ENCODE data around the gene SPON1. TPM values are rescaled to one million over a fixed set of nuclear protein-coding genes. Genes with fewer than 3 reads are reported as not detected.

The SPON1 gene
- total RNA-seq, 1 donor from 2014 or later = 0.76 TPM

DNA sequence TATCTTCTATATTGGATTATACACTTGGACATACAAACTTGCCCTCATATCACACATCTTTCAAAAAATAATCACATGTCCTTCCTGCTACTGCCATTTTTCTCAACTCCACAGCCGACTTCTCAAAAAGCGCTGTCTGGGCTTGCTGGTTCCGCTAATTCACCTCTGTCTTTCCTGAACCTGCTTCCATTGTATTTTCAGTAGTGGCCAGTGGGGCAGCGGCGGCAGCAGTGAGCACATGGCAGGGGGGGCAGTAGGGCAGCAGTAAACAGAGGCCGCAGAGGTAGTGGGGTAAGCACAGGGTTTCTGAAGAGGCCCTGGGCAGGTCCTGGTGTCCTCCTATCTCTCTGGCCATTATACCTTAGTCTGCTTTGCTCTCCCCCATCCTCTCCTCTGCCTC is 270.1 kb downstream of the SPON1 start:
- intact Hi-C loops (cut with micrococcal nuclease) = no loop called here

DNA sequence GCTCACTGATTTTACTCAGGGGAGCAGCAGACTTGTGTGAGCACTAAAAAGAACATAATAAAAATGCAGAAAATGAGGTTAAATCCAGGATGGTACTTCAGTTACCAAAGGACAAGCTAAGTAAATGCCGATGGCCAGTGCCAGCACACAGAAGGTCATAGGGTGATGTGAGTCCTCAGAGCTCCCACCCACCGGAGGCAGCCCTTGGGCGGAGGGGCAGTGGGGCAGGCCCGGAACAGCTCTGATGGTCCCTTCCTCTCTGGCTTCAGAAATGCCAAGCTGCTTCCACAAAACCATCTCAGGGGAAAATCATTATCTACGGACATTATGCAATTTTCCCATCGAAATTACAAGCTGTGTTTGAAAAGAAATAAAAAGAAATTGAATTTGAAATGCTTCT is 271.9 kb downstream of the SPON1 start:
- intact Hi-C loops (cut with micrococcal nuclease) = no loop called here

DNA sequence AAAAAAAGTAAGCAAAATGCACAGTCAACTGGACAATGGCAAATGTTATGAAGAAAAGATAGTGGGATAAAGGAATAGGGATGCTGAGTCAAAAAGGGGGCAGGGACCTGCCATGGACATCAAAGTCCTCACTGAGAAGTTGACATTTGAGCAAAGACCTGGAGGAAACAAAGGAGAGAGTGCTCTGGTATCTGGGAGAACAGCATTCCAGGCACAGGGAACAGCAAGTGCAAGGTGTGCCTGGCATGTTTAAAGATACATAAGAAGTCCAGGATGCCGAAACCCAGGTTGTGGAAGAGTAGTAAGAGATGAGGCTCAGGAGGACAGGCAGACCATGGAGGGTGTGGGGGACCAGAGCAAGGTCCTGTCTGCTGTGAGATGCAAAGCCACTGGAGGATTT is 273.2 kb downstream of the SPON1 start:
- intact Hi-C loops (cut with micrococcal nuclease) = no loop called here

DNA sequence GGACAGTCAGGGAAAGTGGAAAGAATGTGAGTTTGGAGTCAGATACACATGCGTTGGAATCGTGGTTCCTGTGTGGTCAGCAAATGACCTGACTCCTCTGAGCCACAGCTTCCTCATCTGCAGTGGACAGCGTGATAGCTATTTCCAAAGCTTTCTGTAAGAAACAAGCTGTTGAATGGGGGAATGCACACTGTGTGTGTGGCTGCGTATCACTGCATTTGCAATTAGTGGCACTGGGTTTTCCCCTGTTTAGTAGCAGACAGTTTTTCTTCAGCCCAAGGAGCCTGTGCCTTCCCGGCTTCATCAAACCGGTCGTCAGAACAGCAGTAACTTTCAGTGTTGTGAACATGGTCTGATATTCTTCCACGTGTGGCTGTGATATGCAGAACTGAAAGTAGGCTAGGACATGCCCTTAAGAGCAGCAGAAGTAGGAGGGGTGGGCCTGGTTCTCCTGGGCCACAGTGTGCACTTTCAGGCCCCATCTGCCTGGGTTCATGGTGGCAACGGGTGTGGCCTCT is 275.0 kb downstream of the SPON1 start:
- intact Hi-C loops (cut with micrococcal nuclease) = no loop called here

DNA sequence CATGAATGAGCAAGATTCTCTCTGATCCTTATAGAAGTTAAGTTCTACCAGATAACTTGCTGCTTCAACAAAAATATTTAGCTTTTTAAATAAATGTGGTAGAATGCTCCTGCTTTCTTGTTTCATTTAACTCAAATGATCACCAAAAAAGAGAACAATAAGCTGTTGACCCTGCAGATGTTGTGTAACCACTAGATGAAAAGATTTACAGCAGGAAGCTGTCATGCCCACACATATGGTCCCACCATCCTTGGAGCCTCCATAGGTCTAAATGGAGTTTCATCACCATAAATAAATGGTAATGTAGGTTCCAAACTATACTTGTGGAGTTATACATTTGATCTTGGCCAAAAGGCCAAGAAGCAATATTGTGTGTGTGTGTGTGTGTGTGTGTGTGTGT is 277.7 kb downstream of the SPON1 start:
- intact Hi-C loops (cut with micrococcal nuclease) = no loop called here

DNA sequence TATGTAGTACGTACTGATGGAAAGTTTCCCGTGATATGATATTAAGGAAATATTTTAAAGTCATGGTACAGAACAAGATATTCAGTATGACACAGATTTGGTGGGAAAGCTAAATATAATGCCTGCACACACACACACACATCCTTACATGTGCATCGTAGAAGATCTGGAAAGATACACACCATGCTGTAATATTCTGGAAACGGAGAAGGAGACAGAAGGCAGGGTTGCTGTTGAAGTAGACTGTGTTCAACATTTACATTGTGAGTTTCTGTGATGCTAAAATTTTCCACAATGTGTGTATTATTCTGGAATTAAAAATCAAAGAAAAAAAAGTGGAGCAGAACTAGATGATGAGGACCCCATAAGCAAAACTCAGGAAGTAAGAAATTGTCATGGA is 278.4 kb downstream of the SPON1 start:
- intact Hi-C loops (cut with micrococcal nuclease) = no loop called here

DNA sequence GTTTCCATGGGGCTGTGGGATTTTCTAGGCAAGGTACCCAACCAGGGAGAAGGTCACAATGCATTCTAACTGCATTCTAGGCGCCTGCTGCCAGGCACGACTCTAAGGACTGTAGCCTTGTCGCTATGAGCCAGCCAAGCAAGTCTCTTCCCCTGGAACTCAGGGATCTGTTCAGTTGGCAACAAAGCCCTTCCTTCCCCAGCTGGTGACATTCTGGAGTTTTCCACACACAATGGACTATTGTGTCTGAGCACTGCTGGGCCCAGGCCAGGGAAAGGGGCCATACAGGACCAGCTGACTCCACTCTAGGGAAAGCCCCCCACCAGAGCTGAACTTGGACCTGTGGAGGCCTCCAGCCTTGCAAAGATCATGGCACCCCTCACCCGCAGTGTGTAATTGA is 279.7 kb downstream of the SPON1 start:
- intact Hi-C loops (cut with micrococcal nuclease) = no loop called here

DNA sequence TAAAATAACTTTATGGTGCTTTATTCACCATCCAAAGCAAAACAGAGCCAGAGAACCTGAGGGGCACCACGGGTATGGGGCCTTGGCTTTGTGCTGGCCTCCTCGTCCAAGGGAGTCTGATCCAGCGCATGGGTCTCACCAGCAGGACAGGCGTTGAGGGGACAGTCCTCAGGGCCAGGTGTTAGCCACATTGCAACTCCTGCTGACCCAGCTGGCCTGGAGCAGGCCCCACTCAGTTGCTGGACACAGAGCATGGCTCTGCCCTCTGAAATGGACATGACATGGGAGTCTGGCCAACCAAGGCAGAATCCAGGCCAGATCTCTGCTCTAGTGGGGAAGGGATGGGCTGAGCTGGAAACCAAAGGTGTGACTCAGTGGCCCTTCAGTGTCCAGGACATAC is 280.2 kb downstream of the SPON1 start:
- intact Hi-C loops (cut with micrococcal nuclease) = no loop called here

DNA sequence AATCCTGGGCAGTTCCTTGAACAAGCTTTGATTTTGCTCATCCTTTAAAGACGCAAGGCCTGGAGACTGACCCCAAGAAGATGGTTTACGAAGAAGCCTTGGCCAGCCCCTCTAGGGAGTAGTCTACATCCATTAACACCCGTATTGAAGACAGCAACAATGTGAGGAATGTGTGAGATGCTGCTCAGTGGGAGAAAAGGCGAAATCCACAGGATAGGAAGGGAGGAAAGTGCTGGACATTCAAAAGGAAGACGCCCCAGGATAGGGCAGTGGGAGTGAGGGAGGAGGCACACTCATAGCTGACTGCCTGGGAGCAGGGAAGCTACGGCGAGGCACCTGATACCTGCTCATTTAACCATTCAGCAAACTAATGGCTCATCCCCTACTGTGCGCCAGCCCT is 282.4 kb downstream of the SPON1 start:
- intact Hi-C loops (cut with micrococcal nuclease) = no loop called here

DNA sequence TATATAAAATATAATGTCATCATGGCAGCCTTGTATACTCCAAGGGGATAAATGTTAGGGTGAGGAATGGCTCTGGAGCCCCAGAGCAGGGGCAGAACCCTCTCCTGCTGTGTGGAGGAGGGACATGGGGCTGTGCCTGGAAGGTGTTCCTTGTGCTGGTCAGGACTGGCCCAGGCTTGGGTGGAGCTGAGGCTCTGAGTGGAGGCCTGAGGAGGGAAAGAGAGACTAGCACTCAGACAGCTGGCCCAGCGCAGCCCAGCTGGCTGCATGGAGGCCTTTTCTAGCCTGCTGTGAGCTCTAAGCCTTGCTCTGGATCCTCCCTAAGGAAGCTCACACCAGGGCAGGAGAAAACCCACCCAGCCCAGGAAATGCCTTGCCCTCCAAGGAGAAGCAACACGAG is 282.9 kb downstream of the SPON1 start:
- intact Hi-C loops (cut with micrococcal nuclease) = no loop called here

DNA sequence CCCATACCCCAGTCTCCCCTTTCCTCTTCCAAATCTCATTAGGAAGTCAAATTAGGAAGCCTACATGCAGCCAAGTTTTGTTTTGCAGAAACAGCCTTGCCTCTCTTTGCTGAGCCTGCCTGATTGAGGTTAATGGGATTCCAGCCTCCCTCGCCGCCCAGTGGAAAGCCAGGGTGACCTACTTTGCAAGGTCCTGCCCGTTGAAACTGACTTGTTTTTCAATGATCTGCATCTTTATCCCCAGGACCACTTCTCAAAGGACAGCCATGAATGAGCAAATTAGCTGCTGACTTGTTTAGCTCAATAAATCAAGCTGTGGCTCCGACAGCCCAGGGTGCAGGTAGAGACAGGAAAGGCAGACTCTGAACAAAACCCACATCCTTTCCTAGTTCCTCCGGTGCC is 286.1 kb downstream of the SPON1 start:
- intact Hi-C loops (cut with micrococcal nuclease) = no loop called here

DNA sequence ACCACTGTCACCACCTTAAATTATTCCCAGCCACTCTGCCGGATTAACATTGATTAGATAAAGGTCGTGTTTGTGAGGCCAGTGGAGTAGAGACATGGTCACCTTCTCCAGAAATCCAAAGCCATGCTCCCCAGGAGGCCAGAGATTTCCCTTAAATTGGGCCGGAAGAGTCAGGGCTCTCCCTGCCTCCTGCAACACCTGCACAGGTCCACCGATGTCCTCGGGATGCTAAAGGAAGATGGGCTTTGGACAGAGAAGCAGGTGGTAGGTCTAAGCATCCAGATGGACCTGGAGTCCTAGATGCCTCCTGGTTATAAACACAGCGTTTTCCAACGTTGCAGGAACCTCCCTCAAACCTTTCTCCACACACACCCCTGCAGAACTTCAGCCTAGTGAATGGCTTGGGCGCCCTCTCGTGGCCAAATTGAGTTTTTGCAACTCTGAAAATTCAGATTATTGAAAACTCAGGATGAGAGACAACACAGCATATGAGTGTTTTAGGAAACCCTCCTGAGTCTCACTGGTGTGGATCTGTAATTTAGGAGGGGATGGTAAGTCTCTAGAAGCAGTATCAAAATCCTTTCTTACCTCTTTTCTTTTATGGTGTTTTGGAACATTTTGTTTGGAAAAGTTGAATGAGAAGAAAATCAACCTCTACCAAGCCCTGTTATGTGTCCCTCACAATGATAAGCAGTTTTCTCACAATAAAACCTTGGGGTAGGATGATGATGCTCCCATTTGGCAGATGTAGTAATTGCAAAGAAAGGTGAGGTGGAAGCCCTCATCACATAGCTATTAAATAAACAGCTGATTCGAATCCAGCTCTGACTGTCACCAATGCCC is 286.8 kb downstream of the SPON1 start:
- intact Hi-C loops (cut with micrococcal nuclease) = loop anchor here (1.0 kb wide), 5 partner anchors 101 to 762 kb away; no protein-coding TSS in a partner anchor

DNA sequence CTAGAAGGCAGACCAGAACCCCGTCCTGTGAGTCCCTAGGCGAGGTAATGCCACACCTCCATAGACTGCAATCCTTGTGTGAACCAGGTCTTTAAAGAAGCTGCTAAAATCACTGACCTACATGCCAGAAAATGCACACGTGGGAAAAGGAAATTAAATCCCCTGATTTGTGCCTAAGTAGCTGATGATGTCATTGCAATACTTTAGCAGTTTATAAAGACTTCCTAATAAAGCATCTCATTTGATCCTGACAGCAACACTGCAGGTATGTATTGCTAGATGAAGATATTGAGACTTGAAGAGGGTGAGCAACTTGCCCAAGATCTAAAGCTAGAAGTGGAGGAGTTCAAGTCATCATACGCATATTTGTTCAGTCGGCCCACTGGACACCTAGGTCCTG is 289.2 kb downstream of the SPON1 start:
- intact Hi-C loops (cut with micrococcal nuclease) = loop anchor here (10.0 kb wide), 1 partner anchor 377 kb away; no protein-coding TSS in a partner anchor

DNA sequence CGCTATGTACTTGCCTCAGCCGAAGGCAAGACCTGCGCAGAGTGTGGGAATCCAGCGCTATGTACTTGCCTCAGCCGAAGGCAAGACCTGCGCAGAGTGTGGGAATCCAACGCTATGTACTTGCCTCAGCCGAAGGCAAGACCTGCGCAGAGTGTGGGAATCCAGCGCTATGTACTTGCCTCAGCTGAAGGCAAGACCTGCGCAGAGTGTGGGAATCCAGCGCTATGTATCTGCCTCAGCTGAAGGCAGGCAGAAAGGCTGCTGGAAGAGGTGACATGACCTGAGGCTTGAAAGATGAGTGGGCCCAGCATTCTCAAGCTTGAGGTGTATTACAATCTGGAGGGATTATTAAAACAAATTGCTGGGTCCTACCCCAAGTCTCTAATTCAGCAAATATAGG is 290.0 kb downstream of the SPON1 start:
- intact Hi-C loops (cut with micrococcal nuclease) = loop anchor here (10.0 kb wide), 1 partner anchor 378 kb away; no protein-coding TSS in a partner anchor

DNA sequence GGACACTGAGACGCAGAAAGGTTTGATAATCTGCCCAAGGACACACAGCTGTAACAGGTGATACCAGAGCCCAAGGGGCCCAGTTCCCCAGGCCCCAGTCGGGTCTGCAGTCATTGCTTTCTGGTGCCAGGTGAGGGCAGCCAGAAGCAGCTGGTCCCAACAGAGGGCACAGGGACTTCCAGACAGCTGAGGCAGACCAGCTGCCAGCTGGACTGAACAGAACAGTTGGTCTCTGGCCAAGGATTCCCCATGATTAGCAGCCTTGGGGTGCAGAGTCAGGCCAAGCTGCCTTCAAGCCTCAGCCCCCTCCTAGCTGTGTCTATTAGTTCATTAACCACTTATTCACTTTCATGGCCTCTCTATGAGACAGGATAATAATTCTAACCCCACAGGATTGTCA is 290.9 kb downstream of the SPON1 start:
- intact Hi-C loops (cut with micrococcal nuclease) = loop anchor here (10.0 kb wide), 1 partner anchor 379 kb away; no protein-coding TSS in a partner anchor

DNA sequence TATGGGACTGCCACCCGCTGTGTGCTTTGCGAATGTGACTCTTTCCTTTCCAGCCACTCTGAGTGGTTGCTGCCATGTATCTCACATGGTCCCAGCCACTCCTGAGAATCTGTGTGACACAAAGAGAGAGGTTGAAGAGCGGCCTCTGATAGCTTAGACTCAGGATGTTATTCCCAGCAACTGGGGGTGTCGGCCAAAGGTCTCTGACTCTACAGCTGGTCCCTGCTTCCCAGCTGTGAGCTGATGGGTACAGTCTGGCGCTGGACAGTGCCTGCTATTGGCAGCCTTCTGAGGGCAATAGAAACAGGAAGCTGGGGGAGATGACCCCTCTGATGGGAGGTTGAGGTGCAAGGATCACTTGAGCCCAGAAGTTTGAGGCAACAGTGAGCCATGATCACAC is 291.3 kb downstream of the SPON1 start:
- intact Hi-C loops (cut with micrococcal nuclease) = loop anchor here (10.0 kb wide), 1 partner anchor 379 kb away; no protein-coding TSS in a partner anchor

DNA sequence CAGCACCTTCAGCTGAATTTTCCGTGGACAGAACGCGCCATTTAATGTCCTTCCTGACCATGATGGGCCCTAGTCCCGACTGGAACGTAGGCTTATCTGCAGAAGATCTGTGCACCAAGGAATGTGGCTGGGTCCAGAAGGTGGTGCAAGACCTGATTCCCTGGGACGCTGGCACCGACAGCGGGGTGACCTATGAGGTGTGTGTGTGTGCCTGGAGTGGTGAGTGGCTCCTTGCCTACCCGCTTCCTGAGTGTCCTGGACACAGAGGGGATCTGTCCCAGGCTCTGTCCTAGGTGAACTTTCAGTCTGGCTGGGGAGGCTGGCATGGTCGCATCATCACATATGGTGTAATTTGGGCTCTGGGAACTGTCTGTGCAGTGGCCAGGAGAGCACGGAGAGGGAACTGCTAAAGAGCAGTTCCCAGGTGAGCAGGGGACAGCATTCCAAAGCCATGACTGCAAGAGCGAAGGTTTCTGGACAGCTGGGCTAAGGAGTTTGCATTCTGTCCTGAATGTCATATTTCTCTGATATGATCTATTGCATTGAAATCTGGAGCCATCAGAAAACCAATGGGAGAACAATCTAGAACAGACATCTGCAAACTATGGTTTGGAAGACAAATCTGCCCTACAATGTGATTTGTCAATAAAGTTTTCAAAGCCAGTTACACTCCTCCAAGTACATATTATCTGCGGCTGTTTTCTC is 292.2 kb downstream of the SPON1 start:
- intact Hi-C loops (cut with micrococcal nuclease) = loop anchor here (10.0 kb wide), 1 partner anchor 380 kb away; no protein-coding TSS in a partner anchor

DNA sequence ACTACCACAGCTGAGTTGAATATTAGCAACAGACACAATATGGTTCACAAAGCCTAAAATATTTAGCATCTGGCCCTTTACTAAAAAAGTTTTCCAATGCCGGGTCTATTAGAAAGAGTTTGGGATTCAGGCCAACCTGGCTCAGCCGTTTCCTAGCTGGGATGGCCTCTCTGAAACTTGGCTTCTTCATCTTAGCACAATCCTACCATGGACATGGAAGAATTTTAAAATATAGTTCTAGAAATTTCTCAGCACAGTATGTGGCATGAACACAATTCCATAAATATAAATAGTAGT is 292.7 kb downstream of the SPON1 start:
- intact Hi-C loops (cut with micrococcal nuclease) = loop anchor here (10.0 kb wide), 1 partner anchor 380 kb away; no protein-coding TSS in a partner anchor

DNA sequence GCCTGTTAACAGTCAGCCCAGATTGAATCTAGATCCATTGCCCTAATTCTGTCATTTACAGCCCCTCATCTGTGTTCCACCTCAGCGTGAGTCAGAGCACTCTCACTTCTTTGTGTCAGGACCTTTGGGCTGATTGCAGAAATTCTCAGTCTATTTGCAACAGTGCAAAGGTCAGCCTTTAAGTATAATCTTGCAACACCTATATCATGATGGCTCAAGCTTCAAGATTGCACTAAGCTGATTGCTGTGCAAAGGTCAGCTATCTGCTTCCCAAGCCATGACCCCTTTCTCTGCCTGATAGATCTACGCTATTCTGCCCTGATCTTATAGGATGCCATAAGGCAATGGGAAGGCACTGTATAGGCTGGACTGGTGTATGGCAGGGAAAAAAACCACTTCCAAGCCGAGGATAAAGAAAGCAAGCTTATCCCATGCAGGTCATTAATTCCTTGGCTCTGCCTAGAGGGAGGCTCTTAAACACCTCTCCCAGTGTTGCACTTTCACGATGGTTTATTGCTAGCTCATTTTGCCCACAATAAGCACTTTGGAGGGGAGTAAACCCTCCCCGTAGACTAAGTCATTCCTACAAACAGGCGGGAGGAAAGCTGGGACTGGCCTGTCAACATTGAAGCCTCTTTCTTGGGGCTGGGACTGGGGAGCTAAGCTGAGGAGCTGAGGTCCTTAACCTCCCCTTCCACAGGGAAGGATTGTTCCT is 295.9 kb downstream of the SPON1 start:
- intact Hi-C loops (cut with micrococcal nuclease) = loop anchor here (10.0 kb wide), 1 partner anchor 384 kb away; no protein-coding TSS in a partner anchor

DNA sequence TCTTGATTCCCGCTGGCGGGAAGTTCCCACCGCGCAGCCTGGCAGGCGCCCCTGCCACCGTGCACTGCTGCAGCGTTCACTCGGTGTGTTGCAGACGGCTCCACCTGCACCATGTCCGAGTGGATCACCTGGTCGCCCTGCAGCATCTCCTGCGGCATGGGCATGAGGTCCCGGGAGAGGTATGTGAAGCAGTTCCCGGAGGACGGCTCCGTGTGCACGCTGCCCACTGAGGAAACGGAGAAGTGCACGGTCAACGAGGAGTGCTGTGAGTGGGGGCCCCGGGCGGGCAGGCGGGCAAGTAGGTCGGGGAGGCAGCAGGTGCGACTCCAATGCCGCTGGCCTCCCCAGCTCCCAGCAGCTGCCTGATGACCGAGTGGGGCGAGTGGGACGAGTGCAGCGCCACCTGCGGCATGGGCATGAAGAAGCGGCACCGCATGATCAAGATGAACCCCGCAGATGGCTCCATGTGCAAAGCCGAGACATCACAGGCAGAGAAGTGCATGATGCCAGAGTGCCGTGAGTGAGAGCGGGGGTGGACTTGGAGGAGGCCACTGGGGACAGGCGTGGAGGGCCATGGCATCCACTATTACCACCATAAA is 296.8 kb downstream of the SPON1 start:
- intact Hi-C loops (cut with micrococcal nuclease) = loop anchor here (10.0 kb wide), 1 partner anchor 384 kb away; no protein-coding TSS in a partner anchor

DNA sequence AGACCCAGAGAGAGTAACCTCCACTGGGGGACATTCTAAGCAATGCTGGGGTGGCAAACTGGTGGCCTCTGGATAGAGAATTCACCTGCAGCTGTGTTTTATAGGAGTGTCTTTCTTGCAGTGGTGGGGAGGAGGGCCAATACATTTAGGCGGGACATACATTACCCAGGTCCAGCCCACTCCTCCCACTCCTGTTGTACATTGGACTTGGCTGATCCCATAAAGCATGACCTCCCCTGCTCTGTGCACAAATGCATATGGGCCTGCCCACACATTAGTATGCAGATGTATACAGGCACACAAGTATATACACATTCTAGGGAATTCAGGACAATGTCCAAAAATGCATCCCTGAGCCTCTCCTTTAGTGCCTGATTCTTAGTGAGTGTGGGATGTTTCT is 297.4 kb downstream of the SPON1 start:
- intact Hi-C loops (cut with micrococcal nuclease) = loop anchor here (10.0 kb wide), 1 partner anchor 385 kb away; no protein-coding TSS in a partner anchor

Measured in T-helper 1 cell treated with Interleukin-12 subunit alpha and Interleukin-12 subunit beta and Interleukin-4 antibody, amounts not matched to agents 30 ng/mL and 1 ng/mL, for 36 hours (primary cell).